Colon (tissue), 2 donors: Measurements from ENCODE around the gene TBX18.

ENCODE experiments used
- FAIRE-seq: peaks from 2 replicates; lab custom pipeline; 2012; peaks lifted over from hg19 to GRCh38; lab: Jason Lieb, UNC
- donor health status: control.
- donor health status: control.

Gene TBX18

GRCh38 chr6:84764332-84765049, at the start of gene TBX18:
Gene TBX18, minus strand, starts transcription at chr6:84764598. Its CDS starts 417 bp downstream, at chr6:84764181.
- no peak for FAIRE-seq

- FAIRE-seq = no peak
These were observed 47.0 kb upstream of the TBX18 start for GRCh38 chr6:84811351-84811750.

- FAIRE-seq = no peak
These were observed 45.1 kb upstream of the TBX18 start for GRCh38 chr6:84809455-84809854.

- no peak for FAIRE-seq
These were observed 44.2 kb upstream of the TBX18 start for GRCh38 chr6:84808491-84809061.

GRCh38 chr6:84805145-84805544, 40.7 kb upstream of the TBX18 start:
- FAIRE-seq = no peak

GRCh38 chr6:84804720-84805119, 40.3 kb upstream of the TBX18 start:
- no peak for FAIRE-seq

- FAIRE-seq = no peak
These were observed 36.9 kb upstream of the TBX18 start for GRCh38 chr6:84801250-84801649.

- no peak for FAIRE-seq
These were observed 33.9 kb upstream of the TBX18 start for GRCh38 chr6:84798257-84798656.

GRCh38 chr6:84796343-84796742, 31.9 kb upstream of the TBX18 start:
- no peak for FAIRE-seq

- FAIRE-seq = no peak
These were observed 27.5 kb upstream of the TBX18 start for GRCh38 chr6:84791927-84792326.

- no peak for FAIRE-seq
These were observed 26.8 kb upstream of the TBX18 start for GRCh38 chr6:84791233-84791632.

GRCh38 chr6:84789170-84789569, 24.8 kb upstream of the TBX18 start:
- FAIRE-seq = no peak

GRCh38 chr6:84788689-84789088, 24.3 kb upstream of the TBX18 start:
- no peak for FAIRE-seq

GRCh38 chr6:84785671-84786070, 21.3 kb upstream of the TBX18 start:
- no peak for FAIRE-seq

GRCh38 chr6:84779917-84780316, 15.5 kb upstream of the TBX18 start:
- no peak for FAIRE-seq

- no peak for FAIRE-seq
These were observed 15.0 kb upstream of the TBX18 start for GRCh38 chr6:84779380-84779779.

- no peak for FAIRE-seq
These were observed 13.5 kb upstream of the TBX18 start for GRCh38 chr6:84777888-84778287.

GRCh38 chr6:84776392-84776791, 12.0 kb upstream of the TBX18 start:
- no peak for FAIRE-seq

GRCh38 chr6:84775751-84776150, 11.4 kb upstream of the TBX18 start:
- FAIRE-seq = no peak

GRCh38 chr6:84774985-84775284, 10.5 kb upstream of the TBX18 start:
- no peak for FAIRE-seq

- no peak for FAIRE-seq
These were observed 10.0 kb upstream of the TBX18 start for GRCh38 chr6:84774157-84774984.

GRCh38 chr6:84773431-84774156, 9.2 kb upstream of the TBX18 start:
- no peak for FAIRE-seq

- FAIRE-seq = no peak
These were observed 8.7 kb upstream of the TBX18 start for GRCh38 chr6:84773133-84773430.
